ENCODE measurements around the gene SP140L.
"Not testable (repeated sequence)": the region's sequence is repeated elsewhere in the genome, so short reads cannot be mapped to it uniquely, and the experiment has no call there.

Gene SP140L

DNA sequence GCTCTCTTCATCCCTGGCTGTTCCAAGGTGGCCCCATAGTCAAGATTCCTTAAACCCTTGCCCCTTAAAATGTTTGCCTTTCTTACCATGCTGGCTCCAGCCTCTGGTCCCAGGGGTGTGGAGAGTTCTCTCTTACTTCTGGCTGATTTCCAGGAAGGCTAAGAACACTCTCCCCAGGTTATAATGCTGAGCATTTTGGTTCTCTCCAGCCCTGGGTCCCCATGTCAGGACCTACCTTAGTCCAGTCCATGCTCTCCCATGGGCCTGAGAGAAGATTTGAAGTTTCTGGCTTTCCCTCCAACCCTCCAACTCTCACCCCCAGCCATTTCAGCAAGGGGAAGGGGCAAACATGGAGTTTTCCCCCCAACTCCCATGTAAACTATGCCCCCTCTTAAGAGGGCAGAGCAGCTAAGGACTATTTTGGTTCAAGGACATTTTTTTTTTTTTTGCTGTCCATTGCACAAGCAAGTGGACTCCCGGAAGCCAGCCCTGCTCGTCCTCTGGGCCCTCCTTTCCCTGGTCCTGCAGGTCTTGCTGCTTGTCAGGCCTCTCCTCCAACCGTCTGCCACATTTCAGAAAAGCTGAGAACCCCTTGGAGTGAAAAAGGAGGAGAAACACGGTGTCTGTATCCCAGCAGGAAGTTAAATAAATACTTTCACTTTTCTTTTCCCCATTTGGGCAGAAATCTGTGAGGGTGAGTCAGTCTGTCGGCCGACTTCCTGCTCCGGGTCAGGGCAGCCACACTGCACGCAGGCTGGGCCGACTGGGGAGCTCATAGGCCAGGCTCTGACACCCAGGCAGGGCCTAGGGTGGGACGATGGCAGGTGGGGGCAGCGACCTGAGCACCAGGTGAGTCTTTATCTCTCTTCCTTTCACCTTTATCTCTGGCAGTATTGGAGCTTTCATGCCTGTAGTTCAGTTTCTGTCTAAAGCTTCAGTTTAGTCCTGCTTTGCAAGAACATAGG lies at the start of gene SP140L:
Gene SP140L, plus strand, starts transcription at position 741 of the 965 bp plus-strand sequence. Its CDS starts 77 bp downstream, at position 818.
- DNase-seq = peak; percentile 88

DNA sequence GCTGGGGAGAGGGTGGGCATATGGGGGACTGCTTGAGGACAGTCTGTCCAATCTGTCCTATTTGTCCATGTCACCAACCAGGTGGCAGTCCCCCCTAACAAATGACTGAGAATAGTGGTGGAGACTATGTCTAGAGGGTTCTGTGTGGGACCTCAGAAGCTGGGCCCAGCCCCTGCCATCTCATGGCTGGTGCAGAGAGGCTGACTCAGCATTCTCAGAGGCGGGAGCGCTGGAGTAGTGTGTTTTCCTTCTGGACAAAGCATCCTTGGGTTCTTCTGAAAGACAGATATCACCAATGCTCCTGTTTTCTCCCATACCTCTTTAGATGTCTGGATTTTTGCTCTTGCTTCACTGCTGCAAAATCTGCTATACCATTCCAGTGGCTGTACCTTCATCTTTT lies 44.1 kb upstream of the SP140L start:
- DNase-seq = no peak

DNA sequence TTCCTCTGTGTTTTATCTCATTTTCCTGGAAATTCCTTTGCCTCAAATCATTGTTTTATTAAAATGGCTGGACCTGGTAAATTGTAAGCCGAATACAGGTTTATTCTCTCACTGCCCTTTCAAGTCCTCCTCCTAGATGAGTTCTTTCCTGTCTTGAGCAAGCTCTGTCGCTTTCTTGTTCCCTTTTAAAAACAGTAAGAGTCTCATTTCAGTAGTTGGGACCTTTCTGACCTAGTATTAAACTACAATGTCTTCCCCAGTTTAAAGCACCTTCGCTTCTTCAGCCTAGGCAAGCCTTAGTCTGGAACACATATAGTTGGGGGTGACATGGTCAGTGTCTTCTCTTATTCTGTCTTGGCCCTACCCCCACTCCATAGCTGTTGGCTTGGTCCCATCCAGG lies 40.9 kb upstream of the SP140L start:
- DNase-seq = no peak

DNA sequence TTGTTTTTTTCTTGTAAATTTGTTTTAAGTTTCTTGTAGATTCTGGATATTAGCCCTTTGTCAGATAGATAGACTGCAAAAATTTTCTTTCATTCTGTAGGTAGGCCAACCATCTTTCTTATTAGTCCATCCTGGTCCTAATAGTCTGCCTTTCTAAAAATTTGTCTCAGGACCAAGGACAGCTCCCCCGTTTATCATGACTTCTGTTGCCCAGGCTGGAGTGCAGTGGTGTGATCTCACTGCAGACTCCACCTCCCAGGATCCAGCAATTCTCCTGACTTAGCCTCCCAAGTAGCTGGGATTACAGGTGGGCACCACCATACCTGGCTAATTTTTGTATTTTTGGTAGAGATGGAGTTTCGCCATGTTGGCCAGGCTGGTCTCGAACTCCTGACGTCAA lies 37.7 kb upstream of the SP140L start:
- not testable (repeated sequence) for DNase-seq

DNA sequence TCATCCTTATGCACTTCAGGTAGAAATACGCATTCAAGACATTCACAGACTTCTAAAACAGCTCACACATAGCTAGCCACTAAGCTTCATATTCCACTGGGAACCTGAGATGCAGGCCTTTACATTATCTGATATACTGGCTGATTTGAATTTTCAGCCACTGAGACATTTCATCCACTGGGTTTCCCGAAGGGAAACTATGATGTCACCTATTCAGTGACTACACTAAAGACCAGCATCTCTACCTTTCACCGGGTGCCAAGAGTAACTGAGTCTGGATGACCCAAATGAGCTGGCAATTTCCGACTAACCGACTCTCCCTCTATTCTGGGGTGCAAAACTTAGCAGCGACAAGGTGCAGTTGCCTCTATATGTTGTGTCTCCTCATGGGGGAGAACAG lies 31.8 kb upstream of the SP140L start:
- DNase-seq = no peak

DNA sequence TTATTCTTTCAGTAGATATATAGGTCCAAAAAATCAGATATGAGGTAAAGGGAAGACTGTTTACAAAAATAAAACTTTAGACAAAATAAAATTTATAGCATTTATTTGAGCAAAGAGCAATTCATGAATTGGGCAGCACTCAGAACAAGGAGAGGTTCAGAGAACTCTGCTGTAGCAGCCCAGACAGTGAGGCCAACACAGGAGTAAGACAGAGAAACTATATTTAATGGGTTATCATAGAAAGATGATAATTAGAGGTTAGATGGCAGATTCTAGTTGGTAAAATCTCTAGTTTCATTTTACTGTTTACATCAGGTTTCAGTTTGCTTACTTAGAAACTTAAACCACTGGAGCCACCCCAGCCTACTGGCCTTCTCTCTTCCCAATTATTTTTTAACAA lies 30.1 kb upstream of the SP140L start:
- DNase-seq = no peak

DNA sequence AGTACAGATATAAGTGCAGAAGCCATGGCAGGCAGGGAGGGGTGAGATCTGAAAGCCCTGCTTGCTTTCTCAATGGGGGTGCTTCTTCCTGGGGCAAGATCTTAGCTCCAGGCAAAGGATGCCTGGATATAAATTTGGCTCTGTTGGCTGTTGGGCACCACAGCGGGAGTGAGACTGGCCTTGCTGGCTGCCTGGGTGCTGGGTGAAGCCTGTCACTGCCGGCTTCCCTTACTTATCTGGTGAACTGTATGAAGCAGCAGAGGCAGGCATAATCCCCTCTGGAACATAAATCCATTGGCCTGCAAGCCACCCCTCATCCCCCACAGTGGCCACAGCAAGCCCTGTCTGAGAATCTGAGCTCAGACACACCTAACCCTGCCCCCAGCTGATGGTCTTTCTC lies 27.4 kb upstream of the SP140L start:
- DNase-seq = no peak

DNA sequence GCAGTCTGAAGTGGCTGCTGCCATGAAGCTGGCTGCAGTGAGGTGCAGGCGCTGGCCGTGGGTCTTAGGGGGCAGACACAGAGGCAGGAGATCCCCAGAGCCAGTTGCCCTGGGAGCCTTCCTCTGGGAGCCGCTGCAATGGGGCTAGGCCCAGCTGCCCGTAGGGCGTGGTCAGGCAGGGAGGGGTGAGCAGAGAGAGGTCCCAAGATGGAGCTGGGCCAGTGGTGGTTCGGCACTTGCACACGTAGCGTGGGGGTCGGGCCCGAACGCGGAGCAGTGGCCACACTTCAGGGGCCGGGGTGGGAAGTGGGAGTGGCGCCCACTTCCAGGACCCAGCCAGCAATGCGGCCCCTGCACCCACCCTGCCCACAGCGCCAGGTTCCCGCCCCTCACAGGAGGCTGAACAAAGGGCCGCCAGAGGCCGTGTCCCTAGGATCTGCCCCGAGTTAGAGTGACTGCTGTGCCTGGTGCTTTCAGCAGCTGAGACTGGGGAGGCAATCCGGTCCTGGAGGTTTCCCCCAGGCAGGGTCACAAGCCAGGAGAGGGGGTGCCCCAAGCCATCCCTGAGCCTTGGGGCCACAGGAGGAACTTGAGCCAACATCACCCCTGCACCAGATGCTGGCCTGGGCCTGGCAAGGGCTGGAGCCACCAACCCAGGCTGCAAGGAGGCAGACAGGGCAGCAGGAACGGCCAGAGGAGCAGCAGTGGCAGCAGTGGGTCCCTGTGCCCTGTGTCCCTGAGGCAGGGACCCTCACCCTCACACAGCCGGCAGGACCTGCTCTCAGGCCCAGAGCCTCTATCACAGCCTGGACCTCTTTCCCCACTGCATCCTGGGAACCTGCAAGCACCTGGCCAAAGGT lies 21.3 kb upstream of the SP140L start:
- DNase-seq = no peak

DNA sequence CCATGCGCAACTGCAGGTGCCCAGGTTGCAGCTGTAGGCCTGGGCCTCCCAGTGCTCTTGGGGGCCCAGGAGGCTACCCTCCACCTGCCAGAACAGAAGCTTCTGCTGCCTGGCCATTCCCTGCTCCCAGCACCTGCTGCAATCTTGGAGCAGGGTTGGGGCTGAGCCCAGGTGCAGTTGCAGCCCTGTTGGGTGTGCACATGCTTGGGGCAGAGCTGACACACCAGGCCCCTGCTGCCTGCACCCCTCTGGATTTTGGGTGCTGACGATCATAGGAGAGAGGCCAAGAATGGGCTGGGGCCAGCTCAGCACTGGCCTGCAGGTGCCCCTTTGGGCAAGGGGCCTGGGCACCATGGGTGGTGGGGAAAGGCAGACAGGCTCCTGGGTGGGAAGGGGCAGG lies 20.5 kb upstream of the SP140L start:
- DNase-seq = no peak

DNA sequence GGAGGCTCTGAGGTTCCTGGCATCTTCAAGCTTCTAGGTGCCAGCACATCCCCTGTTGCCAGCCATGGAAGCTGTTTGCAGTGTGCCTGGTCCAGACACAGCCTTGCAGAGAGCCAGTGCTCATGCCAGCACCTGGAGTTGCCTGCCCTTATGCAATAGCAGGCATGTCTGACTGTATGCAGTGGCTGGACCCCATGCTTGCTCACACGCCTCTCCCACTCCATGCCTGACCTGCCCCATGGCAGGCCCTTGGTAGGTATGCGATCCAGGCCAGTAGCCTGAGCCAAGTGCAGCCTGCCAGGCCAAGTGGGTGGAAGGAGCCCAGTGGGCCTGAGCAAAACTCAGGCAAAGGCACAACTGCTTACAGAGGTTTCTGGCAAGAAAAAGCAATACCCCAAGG lies 19.5 kb upstream of the SP140L start:
- DNase-seq = no peak

DNA sequence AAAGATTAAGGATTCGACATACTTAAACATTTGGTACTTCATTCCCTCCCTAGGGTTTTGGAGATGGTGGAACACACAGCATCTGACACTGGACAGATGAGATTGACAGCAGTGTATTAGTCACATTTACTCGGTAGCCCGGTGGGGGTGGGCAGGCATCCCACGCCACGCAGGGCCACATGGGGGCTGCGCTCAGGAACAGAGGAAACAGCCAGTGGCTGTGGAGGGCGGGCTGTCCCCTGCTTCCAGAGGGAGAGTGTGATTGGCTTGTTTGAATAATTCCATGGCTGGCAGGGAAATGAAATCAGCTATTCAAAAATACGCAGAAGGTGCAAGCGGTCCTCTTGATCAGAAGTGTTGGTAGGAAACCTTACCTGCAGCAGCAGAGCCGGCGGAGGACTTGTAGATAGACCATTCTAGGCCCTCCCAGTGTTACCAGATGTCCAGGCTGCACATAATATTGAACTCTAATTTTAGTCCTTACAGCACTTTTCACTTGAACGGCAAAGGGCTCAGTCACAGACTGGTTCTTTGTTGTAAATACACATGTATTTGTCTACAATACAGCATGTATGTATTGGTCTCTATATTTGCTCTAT lies 18.5 kb upstream of the SP140L start:
- DNase-seq = no peak

DNA sequence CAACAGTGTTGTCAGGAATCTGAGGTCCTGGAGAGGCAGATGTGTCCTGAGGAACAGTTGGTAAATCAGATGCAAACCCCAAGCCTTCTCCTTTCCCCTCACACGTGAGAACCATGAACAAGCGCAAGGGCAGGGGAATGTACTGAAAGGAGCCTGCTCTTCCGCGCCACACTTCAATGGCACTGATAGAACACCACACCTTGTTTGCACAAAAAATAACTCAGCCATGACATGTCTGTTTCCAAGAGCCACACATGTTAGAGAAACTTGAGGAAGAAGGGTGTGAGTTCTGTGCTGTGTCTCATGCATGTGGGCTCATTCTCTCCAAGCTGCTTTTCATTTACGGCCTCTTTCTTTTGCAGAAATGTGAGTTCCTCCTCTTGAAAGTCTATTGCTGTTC lies 16.2 kb upstream of the SP140L start:
- DNase-seq = not testable (repeated sequence)

DNA sequence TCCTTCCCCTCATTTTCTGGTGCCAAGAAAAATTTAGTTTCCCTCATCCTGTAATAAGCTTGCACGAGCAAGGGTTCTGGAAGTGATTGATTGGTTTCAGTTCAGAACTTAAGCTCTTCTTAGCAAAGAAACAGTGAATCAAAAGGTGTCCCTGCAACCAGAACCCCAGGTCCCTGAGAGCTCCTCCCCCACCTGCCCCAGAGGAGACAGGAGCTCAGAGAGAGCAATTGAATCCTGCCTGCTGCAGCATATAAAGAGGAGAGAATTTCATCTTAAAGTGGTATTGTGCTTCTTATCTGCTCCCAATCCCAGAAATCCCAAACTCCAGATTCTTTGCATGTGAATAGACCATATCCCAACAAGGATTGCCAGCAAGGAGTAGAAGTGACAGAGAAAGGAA lies 15.4 kb upstream of the SP140L start:
- DNase-seq = not testable (repeated sequence)

DNA sequence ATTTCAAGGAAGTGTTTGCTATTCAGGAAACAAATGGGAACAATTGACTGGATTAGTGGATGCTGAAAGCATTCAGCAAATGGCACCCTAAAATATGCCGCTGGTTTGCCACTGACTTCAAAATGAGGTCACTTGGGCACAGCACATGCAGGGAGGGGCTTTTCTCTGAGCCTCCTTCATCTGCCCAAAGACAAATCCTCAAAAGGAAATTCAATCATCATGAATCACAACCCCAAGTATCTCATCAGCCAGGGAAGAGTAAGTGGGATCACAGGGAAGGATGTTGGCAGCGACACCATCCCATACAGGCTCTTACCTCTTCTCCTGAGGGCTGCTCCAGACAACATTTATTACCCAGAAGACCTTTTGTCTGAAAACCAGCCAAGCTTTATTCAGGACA lies 14.4 kb upstream of the SP140L start:
- no peak for DNase-seq

DNA sequence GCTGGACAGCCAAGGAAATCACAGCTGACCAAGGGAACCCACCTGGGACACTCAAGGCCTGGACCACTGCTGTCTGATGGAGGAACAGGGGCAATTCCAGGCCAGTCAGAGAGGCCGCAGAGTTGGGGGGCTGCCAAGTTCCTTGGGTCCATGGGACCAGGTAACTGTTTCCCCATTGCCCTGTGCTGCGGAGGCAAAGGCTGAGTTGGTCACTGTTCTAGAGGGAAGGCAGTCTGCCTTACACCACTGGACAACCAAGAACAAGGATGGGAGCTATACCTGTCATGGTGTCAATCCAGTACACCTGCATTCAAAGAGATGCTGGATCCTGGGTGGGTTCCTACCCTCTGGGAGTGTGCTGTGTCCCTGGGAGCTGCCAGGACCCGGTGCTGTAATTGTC lies 9.6 kb upstream of the SP140L start:
- DNase-seq = no peak

DNA sequence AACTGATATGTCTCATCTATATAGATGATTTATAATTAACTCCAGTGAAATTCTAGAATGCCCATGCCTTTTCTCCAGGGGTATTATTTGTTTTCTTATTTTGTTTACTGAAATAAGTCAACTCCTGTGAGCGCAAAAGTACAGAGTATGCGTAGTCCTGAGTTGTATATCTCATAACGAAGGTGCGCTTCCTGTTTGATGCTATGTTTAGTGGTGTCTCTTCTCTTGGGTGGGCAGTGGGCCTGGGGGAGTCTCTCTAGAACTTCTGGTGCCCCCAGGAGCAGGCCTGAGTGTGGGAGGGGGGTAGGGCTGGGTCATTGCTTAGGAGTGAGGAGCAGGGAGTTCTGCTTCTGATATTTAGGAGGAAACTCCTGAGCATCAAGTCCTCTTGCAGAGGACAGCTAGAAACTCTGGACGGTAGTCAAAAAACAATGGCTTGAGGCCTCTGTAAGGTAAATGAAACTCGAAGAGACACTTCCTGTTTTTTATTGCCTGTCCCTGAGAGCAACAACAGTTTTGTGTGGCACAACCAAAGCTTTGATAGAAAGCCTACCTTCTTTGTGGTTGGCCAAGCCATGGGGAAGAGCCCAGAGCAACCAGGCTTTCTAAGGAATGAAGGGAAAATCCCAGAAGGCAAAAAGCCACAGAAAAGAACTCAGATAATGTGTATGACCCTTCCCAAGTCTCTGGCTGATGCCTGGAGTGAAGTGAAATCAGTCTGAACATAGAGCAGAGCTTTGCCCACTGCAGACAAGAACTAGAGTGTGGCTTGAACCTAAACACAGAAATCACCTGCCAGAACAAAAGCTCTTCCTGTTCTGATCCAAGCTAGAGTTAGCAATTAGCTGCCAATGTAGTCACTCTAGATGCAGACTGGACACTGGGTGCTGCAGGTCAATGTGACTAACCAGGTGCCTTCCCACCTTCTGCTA lies 8.5 kb upstream of the SP140L start:
- DNase-seq = peak; percentile 40

DNA sequence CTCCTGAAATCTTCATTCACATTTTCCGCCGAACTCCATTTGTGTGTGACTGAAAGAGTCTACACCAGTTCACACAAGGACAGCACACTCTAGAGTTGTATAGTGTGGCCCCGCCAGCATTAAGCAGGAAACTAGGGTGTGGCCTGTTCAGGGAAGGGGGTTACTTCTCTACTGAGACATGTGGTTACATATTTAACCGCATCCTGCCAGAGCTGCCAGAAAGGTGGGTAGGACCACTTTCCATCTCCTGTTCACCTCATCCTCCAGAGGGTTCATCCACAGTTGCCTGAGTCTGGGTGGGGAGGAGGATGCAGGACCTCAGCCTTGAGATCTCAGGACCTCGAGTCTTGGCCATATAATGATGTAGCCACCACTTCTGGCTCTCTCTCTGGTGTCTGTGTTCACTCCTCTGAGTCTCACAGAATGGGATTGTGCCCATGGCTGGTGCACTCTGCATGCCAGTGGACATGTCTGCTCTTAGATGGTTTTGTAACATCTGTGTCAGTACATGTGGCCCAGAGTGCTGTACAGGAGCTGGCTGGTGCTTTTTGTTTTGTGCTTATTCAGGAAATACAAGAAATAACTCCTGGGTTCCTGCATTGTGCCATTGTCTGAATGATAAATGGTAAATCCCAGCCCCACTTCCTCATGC lies 7.7 kb upstream of the SP140L start:
- DNase-seq = peak; percentile 51

DNA sequence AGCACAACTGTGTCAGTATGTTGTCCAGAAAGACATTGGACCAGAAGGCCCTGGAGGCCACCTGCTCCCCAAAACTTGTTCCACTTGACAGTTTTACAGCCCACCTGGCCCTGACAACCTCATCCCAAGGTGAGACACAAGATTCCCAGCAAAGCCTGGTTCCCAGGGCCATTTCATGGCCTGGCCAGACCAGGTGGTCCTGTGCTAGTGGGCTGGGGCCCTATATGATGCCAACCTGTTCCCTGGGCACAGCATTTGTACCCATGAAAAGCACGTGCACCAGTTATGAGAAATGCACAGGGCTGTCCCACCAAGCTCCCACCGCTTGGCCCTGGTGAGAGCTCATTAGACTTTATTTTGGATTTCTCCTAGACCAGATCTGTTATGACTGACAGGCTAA lies 6.0 kb upstream of the SP140L start:
- DNase-seq = no peak

DNA sequence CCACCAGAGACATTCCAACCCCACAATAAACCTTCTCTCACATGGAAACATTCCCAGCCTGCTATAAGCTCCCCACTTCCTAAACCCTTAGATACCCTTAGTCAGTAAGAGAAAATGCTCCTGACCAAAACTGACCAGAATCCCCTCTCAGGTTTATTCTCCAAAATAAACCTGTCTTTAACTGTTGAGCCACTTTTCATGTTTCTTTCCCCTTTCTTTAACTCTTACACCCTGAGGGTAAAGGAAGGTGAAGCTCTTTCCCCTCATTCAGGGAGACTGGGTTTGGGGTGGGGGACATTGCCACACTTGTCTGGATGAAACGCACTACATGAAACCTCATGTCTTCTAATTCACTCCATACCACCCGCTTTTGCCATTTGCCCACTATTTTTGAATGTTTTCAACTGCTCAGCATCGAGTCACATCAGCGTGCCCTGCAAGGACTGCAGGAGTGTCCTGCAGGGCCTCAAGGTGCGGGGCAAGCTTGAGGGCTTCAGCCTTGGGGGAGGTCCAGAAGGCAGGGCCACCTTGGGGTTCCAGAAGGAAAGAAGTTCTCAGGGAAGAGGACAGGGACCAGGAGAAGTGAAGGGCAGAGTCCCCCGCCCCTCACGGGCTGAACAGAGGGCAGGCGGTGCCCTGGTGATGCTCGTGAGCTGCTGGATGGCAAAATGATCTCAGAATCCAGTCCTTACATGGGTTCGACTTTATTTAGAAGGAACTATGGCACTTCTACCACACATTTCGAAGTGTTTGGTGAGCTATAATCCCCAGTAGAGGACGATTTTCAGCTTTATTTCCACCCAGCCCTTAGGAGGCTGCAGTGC lies 4.2 kb upstream of the SP140L start:
- no peak for DNase-seq

DNA sequence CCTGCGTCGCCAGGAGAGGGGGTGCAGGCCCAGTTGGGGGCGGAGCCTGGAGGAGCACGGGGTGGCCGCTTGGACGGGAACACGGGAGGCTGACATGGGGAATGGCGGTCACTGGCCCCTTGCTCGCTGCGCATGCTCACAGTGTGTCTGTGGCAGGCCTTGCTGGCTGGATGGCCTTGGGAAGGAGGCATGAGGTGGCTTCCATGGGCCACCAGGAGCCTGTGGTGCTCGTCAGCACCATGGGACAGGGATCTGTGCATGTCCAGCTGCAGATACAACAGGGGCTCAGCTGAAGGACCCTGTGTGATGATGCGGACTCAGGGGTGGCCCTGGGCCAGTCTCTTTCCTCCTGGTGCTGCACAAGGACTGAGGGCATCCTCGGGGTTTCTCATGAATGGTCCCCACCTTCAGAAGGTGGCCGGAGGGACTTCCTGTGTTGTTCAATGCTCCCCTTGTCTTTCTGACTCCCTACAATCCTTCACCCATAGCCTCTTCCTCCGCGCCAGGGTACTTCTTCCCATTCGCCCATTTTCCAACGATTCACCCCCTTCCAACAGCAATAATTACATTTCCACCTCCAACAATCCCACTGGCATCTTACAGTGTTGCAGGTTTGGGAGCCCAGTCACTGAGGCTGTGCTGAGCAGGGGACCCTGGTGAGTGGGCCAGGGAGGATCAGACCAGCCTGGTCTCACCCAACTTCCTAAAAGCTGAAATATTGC lies 3.4 kb upstream of the SP140L start:
- no peak for DNase-seq
